ENCODE results near the gene CEP76. TPM values are rescaled to one million over a fixed set of nuclear protein-coding genes. Genes with fewer than 3 reads are reported as not detected.

The CEP76 gene
- total RNA-seq, 1 experiment from 2014 or later, result 18.6 TPM

DNA sequence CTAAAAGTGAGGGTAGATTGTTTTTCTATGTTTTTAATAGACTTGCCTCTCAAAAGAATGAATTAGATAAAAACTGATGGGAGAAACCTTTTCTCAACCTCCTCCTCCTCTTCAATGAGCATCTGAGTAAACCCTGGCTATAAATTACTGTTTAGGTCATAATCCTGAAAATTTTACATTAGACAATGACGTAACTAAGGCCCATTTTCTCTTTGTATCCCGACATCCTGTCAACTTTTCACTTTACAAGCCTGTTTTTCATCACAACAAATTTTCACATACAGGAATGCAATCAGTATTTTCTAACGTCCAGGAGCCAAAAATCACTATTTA lies 46.0 kb downstream of the CEP76 start:
- Histone ChIP-seq H4K91ac (ENCODE audit: insufficient read length, low read depth, low read length) (no peak overlapping the region), H4K5ac (ENCODE audit: insufficient read length, low read depth, low read length) (no peak overlapping the region), H3K4me2 (ENCODE audit: insufficient read depth, insufficient read length, low read length) (peak overlapping the region; percentile 54), H3K56ac (ENCODE audit: insufficient read length, low read depth, low read length) (no peak overlapping the region), H3K27ac (ENCODE audit: insufficient read length, low read depth, low read length) (no peak overlapping the region), H2BK20ac (ENCODE audit: low read depth, low read length, poor library complexity, severe bottlenecking) (no peak overlapping the region), H3K23me2 (ENCODE audit: insufficient read length, low read depth, low read length, poor library complexity, severe bottlenecking) (peaks cover 11% of the 10 kb centered on the region), H2BK5ac (ENCODE audit: insufficient read length, low read length) (no peak overlapping the region), H2BK15ac (ENCODE audit: low read depth, low read length) (no peak overlapping the region), H3K79me2 (ENCODE audit: insufficient read depth, low read length) (no peaks in the 10 kb centered on the region), H4K20me1 (ENCODE audit: control insufficient read depth, insufficient read depth, insufficient read length) (no peaks in the 10 kb centered on the region), H2BK12ac (ENCODE audit: insufficient read length, low read depth, low read length) (no peak overlapping the region), H2AFZ (ENCODE audit: low read length) (no peak overlapping the region), H3K18ac (ENCODE audit: insufficient read length, low read depth, low read length) (no peak overlapping the region), H3T11ph (ENCODE audit: low read length) (no peak overlapping the region), H3K4me1 (ENCODE audit: insufficient read depth, low read length) (no peaks in the 10 kb centered on the region), H3K27me3 (ENCODE audit: insufficient read depth, low read length) (no peaks in the 10 kb centered on the region), H2AK5ac (ENCODE audit: insufficient read length, low read length) (no peak overlapping the region), H3K9ac (ENCODE audit: extremely low read depth, insufficient read length, low read length) (no peak overlapping the region), H3K79me1 (ENCODE audit: insufficient read depth, low read depth, low read length, poor library complexity, severe bottlenecking) (no peaks in the 10 kb centered on the region), H3K4ac (ENCODE audit: low read depth, low read length) (no peak overlapping the region), H4K8ac (replicated peaks; ENCODE audit: insufficient read length, low read depth, low read length) (no peak overlapping the region), H2BK120ac (ENCODE audit: low read depth, low read length, poor library complexity, severe bottlenecking) (no peak overlapping the region), H3K23ac (ENCODE audit: insufficient read length, low read depth, low read length) (no peak overlapping the region), H3K9me3 (ENCODE audit: control insufficient read depth, low read depth, low read length) (no peaks in the 10 kb centered on the region), H3K14ac (ENCODE audit: insufficient read depth, low read length) (no peak overlapping the region)
- no peak for DNase-seq
- H3K9me3 Mint-ChIP-seq, result no peaks in the 10 kb centered on the region; a peak in 2 of 5 replicates
- peaks cover 16% of the 10 kb centered on the region for H3K27me3 Mint-ChIP-seq (ENCODE audit: low read depth)
- peaks cover 30 to 39% of the 10 kb centered on the region in 2 experiments for H3K4me1 Mint-ChIP-seq
- no CpG with 5 or more reads among the region's 3 CpGs for WGBS (ENCODE audit: extremely low coverage, insufficient read length, low lambda C conversion rate)
- H3K4me3 Mint-ChIP-seq, result peak overlapping the region; percentile 61 to 85
- TF ChIP-seq, protein P1, sequence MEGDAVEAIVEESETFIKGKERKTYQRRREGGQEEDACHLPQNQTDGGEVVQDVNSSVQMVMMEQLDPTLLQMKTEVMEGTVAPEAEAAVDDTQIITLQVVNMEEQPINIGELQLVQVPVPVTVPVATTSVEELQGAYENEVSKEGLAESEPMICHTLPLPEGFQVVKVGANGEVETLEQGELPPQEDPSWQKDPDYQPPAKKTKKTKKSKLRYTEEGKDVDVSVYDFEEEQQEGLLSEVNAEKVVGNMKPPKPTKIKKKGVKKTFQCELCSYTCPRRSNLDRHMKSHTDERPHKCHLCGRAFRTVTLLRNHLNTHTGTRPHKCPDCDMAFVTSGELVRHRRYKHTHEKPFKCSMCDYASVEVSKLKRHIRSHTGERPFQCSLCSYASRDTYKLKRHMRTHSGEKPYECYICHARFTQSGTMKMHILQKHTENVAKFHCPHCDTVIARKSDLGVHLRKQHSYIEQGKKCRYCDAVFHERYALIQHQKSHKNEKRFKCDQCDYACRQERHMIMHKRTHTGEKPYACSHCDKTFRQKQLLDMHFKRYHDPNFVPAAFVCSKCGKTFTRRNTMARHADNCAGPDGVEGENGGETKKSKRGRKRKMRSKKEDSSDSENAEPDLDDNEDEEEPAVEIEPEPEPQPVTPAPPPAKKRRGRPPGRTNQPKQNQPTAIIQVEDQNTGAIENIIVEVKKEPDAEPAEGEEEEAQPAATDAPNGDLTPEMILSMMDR (conservative IDR thresholded peaks at IDR 0.05), result no peak
- no peak overlapping the region for H3K27ac Mint-ChIP-seq
- H3K36me3 Mint-ChIP-seq (ENCODE audit: insufficient read depth in 1 of 3, low read depth in 3 of 3), result peaks cover 0 to 7% (median 3%) of the 10 kb centered on the region in 3 experiments; a peak in 4 of 7 replicates

All from H9 (cell line).